Activated naive CD8-positive, alpha-beta T cell treated with anti-CD3 and anti-CD28 coated beads, Interleukin-2, amount 10 ng/mL, durations not matched to agents 7 days and 5 days (primary cell): ENCODE measurements around the gene ARFIP1. TPM values are rescaled to one million over a fixed set of nuclear protein-coding genes. Genes with fewer than 3 reads are reported as not detected.

ENCODE experiments used
- ATAC-seq: fragments of 150-1000 bp; cut with Tn5 transposase; one replicate; pipeline ENCODE4 v1.10.0; 2021; ENCODE audit warnings: low read depth, moderate library complexity
- POLR2A ChIA-PET: fragments of 350-600 bp; sonication (Branson Sonifier 250); formaldehyde crosslinking; loops from one replicate; lab custom pipeline; 2021; ENCODE audit warnings: antibody characterized with exemption; lab: Charles Lee
- DNase-seq: peaks from one replicate; pipeline ENCODE4 v3.0.0; 2021
- H3K27ac Mint-ChIP-seq: one replicate; pipeline ENCODE4 v1.8.0; 2022; ENCODE audit warnings: mild to moderate bottlenecking, mixed read lengths
- H3K27me3 Mint-ChIP-seq: one replicate; pipeline ENCODE4 v1.8.0; 2022; ENCODE audit warnings: mild to moderate bottlenecking, moderate library complexity, mixed read lengths
- H3K36me3 Mint-ChIP-seq: one replicate; pipeline ENCODE4 v1.8.0; 2021; ENCODE audit warnings: mild to moderate bottlenecking, mixed read lengths
- H3K4me1 Mint-ChIP-seq: one replicate; pipeline ENCODE4 v1.8.0; 2021; ENCODE audit warnings: mixed read lengths
- H3K4me3 Mint-ChIP-seq: one replicate; pipeline ENCODE4 v1.8.0; 2022; ENCODE audit warnings: mild to moderate bottlenecking, moderate library complexity, mixed read lengths
- H3K9me3 Mint-ChIP-seq: one replicate; pipeline ENCODE4 v1.8.0; 2021; ENCODE audit warnings: mixed read lengths
- total RNA-seq, 2 experiments: library from RNA; stranded (reverse); gene quantifications; one replicate each; pipeline ENCODE4 v1.2.3, GENCODE V29; 2021

ARFIP1 gene
- total RNA-seq, 2 experiments from 2014 or later = 18.4 to 19.4 TPM

GRCh38 chr4:152773339-152773738 is 6.4 kb upstream of the ARFIP1 start:
- Mint-ChIP-seq H3K27me3 (peaks cover 13% of the 10 kb centered on the region), H3K27ac (no peak overlapping the region), H3K9me3 (no peaks in the 10 kb centered on the region), H3K4me1 (peaks cover 6% of the 10 kb centered on the region), H3K36me3 (peaks cover 2% of the 10 kb centered on the region), H3K4me3 (no peak overlapping the region)
- ATAC-seq (no peak), DNase-seq (no peak)
- POLR2A ChIA-PET = no interaction called here

- Mint-ChIP-seq H3K4me1 (peaks cover 12% of the 10 kb centered on the region), H3K4me3 (no peak overlapping the region), H3K27ac (no peak overlapping the region), H3K9me3 (no peaks in the 10 kb centered on the region), H3K27me3 (peaks cover 13% of the 10 kb centered on the region), H3K36me3 (peaks cover 2% of the 10 kb centered on the region)
- POLR2A ChIA-PET = no interaction called here
- ATAC-seq = no peak
- DNase-seq = no peak
Observed at GRCh38 chr4:152773953-152774352, 5.8 kb upstream of the ARFIP1 start.

GRCh38 chr4:152776352-152776751 is 3.4 kb upstream of the ARFIP1 start:
- H3K4me1 Mint-ChIP-seq = peaks cover 18% of the 10 kb centered on the region
- no peaks in the 10 kb centered on the region for H3K9me3 Mint-ChIP-seq
- H3K27me3 Mint-ChIP-seq = peaks cover 13% of the 10 kb centered on the region
- no peak overlapping the region for H3K4me3 Mint-ChIP-seq
- POLR2A ChIA-PET = no interaction called here
- DNase-seq (no peak), ATAC-seq (no peak)
- peaks cover 2% of the 10 kb centered on the region for H3K36me3 Mint-ChIP-seq
- no peak overlapping the region for H3K27ac Mint-ChIP-seq

GRCh38 chr4:152777488-152777887 is 2.3 kb upstream of the ARFIP1 start:
- Mint-ChIP-seq H3K9me3 (no peaks in the 10 kb centered on the region), H3K4me3 (no peak overlapping the region)
- POLR2A ChIA-PET = no interaction called here

GRCh38 chr4:152778656-152779512 is 870 bp upstream of the ARFIP1 start:
- DNase-seq = peak; percentile 38
- Mint-ChIP-seq H3K4me1 (peaks cover 29% of the 10 kb centered on the region), H3K27ac (peak overlapping the region; percentile 92), H3K9me3 (no peaks in the 10 kb centered on the region), H3K36me3 (peaks cover 2% of the 10 kb centered on the region), H3K27me3 (peaks cover 13% of the 10 kb centered on the region), H3K4me3 (peak overlapping the region; percentile 95)
- ATAC-seq = peak; percentile 28
- POLR2A ChIA-PET = interaction anchor here (0.7 to 2.1 kb wide), 11 partner anchors 10 to 955 kb away, joined by 3 to 11 read pairs (median 4); partner anchors contain the start of genes FBXW7 and TMEM154

More at GRCh38 chr4:152777488-152777887, 2.3 kb upstream of the ARFIP1 start:
- no peak for DNase-seq
- no peak for ATAC-seq
- Mint-ChIP-seq H3K27ac (no peak overlapping the region), H3K36me3 (peaks cover 2% of the 10 kb centered on the region), H3K4me1 (peaks cover 24% of the 10 kb centered on the region), H3K27me3 (peaks cover 13% of the 10 kb centered on the region)

- H3K4me1 Mint-ChIP-seq = peaks cover 31% of the 10 kb centered on the region
- POLR2A ChIA-PET = interaction anchor here (1.9 to 2.1 kb wide), 2 partner anchors 11 to 246 kb away, joined by 6 to 11 read pairs; no protein-coding TSS in a partner anchor
- ATAC-seq = peak; percentile 53
Observed at GRCh38 chr4:152780267-152780778, 569 bp downstream of the ARFIP1 start.

GRCh38 chr4:152784490-152785350 is 5.0 kb downstream of the ARFIP1 start:
- Mint-ChIP-seq H3K4me1 (peaks cover 35% of the 10 kb centered on the region), H3K36me3 (peaks cover 13% of the 10 kb centered on the region), H3K4me3 (no peak overlapping the region), H3K27me3 (no peaks in the 10 kb centered on the region), H3K27ac (no peak overlapping the region), H3K9me3 (peaks cover 1% of the 10 kb centered on the region)
- POLR2A ChIA-PET = no interaction called here
- ATAC-seq (no peak), DNase-seq (no peak)

More at GRCh38 chr4:152780267-152780778, 569 bp downstream of the ARFIP1 start:
- Mint-ChIP-seq H3K4me3 (peak overlapping the region; percentile 95), H3K27me3 (peaks cover 13% of the 10 kb centered on the region), H3K9me3 (no peaks in the 10 kb centered on the region), H3K27ac (peak overlapping the region; percentile 92), H3K36me3 (peaks cover 2% of the 10 kb centered on the region)
- DNase-seq = no peak

GRCh38 chr4:152785639-152786615 is 6.2 kb downstream of the ARFIP1 start:
- no peaks in the 10 kb centered on the region for H3K27me3 Mint-ChIP-seq
- H3K36me3 Mint-ChIP-seq = peaks cover 16% of the 10 kb centered on the region
- ATAC-seq (no peak), DNase-seq (no peak)
- H3K9me3 Mint-ChIP-seq = peaks cover 1% of the 10 kb centered on the region
- POLR2A ChIA-PET = no interaction called here
- peak overlapping the region; percentile 72 for H3K27ac Mint-ChIP-seq
- H3K4me3 Mint-ChIP-seq = peak overlapping the region; percentile 43
- H3K4me1 Mint-ChIP-seq = peaks cover 30% of the 10 kb centered on the region

- Mint-ChIP-seq H3K27ac (peak overlapping the region; percentile 72), H3K27me3 (no peaks in the 10 kb centered on the region), H3K4me3 (peak overlapping the region; percentile 43), H3K4me1 (peaks cover 27% of the 10 kb centered on the region), H3K9me3 (peaks cover 1% of the 10 kb centered on the region), H3K36me3 (peaks cover 16% of the 10 kb centered on the region)
- ATAC-seq (no peak), DNase-seq (no peak)
- POLR2A ChIA-PET = no interaction called here
Observed at GRCh38 chr4:152786627-152787026, 6.9 kb downstream of the ARFIP1 start.

GRCh38 chr4:152795891-152796290 is 16.1 kb downstream of the ARFIP1 start:
- ATAC-seq (no peak), DNase-seq (no peak)
- POLR2A ChIA-PET = no interaction called here
- H3K4me3 Mint-ChIP-seq = no peak overlapping the region
- H3K4me1 Mint-ChIP-seq = no peaks in the 10 kb centered on the region
- H3K27ac Mint-ChIP-seq = no peak overlapping the region
- H3K27me3 Mint-ChIP-seq = no peaks in the 10 kb centered on the region
- no peaks in the 10 kb centered on the region for H3K9me3 Mint-ChIP-seq
- H3K36me3 Mint-ChIP-seq = peaks cover 8% of the 10 kb centered on the region

GRCh38 chr4:152803541-152803940 is 23.8 kb downstream of the ARFIP1 start:
- Mint-ChIP-seq H3K27ac (no peak overlapping the region), H3K4me3 (no peak overlapping the region), H3K27me3 (no peaks in the 10 kb centered on the region), H3K36me3 (peaks cover 14% of the 10 kb centered on the region), H3K9me3 (no peaks in the 10 kb centered on the region), H3K4me1 (peaks cover 10% of the 10 kb centered on the region)
- no peak for DNase-seq
- POLR2A ChIA-PET = no interaction called here
- ATAC-seq = no peak

GRCh38 chr4:152805071-152805650 is 25.4 kb downstream of the ARFIP1 start:
- Mint-ChIP-seq H3K27me3 (no peaks in the 10 kb centered on the region), H3K4me3 (no peak overlapping the region), H3K36me3 (peaks cover 20% of the 10 kb centered on the region), H3K27ac (no peak overlapping the region), H3K9me3 (no peaks in the 10 kb centered on the region), H3K4me1 (peaks cover 10% of the 10 kb centered on the region)
- DNase-seq = no peak
- POLR2A ChIA-PET = no interaction called here
- no peak for ATAC-seq
